Thoracic aorta (tissue), 2 donors: ENCODE data around the gene KPNA6. TPM values are rescaled to one million over a fixed set of nuclear protein-coding genes. Genes with fewer than 3 reads are reported as not detected.

Source experiments
- ATAC-seq: fragments of 150-250 bp; one replicate; pipeline ENCODE4 v1.8.0; 2017; ENCODE audit warnings: low read depth; ENCODE audit not compliant: insufficient number of reproducible peaks, low FRiP score
- DNase-seq: peaks from one replicate; pipeline ENCODE4 v3.0.0-alpha.2; 2020; ENCODE audit warnings: low spot score
- H3K27ac ChIP-seq, 2 donors: fragments of 200-600 bp; sonication (generic); 1 replicate in 1 of 2; 2 replicates in 1 of 2; pipeline ENCODE4 v1.5.1; 2016; ENCODE audit warnings: mild to moderate bottlenecking in 2 of 2, moderate library complexity in 2 of 2
- H3K27me3 ChIP-seq: fragments of 200-600 bp; sonication (generic); replicated peaks from 2 replicates; pipeline ENCODE4 v1.6.0; 2016; ENCODE audit warnings: mild to moderate bottlenecking; ENCODE audit not compliant: insufficient read depth
- H3K36me3 ChIP-seq: fragments of 200-600 bp; sonication (generic); one replicate; pipeline ENCODE4 v1.5.1; 2016
- H3K4me1 ChIP-seq, 2 donors: fragments of 200-600 bp; sonication (generic); 1 replicate in 1 of 2; 2 replicates in 1 of 2; pipeline versions ENCODE4 v1.5.1 to v1.6.0; 2016; ENCODE audit warnings: low read depth in 2 of 2, mild to moderate bottlenecking in 1 of 2; ENCODE audit not compliant: control insufficient read depth in 1 of 2
- H3K4me3 ChIP-seq: fragments of 200-600 bp; sonication (generic); 2 replicates; pipeline ENCODE4 v1.5.1; 2016; ENCODE audit warnings: mild to moderate bottlenecking
- H3K9me3 ChIP-seq: fragments of 200-600 bp; sonication (generic); 2 replicates; pipeline ENCODE4 v1.5.1; 2016
- total RNA-seq, 2 donors: library from RNA; depleted of rRNA; stranded (reverse); fragments of >200 nt; gene quantifications; one replicate each; pipeline versions ENCODE4 v1.1.0 to v1.2.3, GENCODE V29; 2016
- TF ChIP-seq, protein P1 (sequence below): fragments of 200-600 bp; sonication (generic); IDR thresholded peaks from one replicate; pipeline ENCODE4 v1.5.1; 2019; ENCODE audit warnings: antibody characterized with exemption

KPNA6 gene
- total RNA-seq, 2 donors from 2014 or later: 30.6 to 53.3 TPM

DNA sequence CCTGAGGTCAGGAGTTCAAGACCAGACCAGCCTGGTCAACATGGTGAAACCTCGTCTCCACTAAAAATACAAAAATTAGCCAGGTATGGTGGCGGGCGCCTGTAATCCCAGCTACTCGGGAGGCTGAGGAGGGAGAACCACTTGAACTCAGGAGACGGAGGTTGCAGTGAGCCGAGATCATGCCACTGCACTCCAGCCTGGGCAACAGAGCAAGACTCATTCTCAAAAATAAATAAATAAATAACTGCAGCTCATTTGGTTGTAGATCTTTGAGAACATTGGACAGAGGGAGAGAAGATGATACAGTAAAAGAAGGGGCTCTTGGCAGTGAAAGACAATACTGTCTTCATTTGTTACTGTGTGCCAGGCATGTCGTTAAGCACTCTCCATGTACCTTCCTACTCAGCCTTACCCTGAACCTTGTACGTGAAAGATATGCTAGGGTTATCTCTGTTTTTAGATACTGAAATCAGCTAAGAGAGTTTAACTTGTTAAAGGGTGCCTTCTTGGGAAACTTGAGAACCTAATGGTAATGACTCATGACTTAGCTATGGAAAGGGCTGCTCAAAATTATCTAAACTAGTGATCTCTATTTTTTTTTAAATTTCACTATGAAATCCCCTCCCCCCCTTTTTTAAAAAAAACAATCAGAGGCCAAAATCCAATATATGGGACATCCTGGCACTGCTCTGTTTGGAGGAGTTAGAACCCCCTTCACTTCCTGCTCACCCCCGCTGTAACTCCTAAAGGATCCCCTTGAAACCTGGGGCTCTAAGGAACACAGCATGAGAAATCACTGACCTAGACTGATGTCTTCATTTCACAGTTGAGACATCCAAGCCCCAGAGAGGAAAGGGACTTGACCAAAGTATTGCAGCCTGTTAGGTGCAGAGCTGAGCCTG, 6.8 kb upstream of the KPNA6 start:
- H3K27ac ChIP-seq: no peak overlapping the region
- peaks cover 25% of the 10 kb centered on the region for H3K36me3 ChIP-seq
- H3K27me3 ChIP-seq: no peaks in the 10 kb centered on the region
- no peak for DNase-seq
- H3K4me1 ChIP-seq: no peaks in the 10 kb centered on the region
- TF ChIP-seq, protein P1, sequence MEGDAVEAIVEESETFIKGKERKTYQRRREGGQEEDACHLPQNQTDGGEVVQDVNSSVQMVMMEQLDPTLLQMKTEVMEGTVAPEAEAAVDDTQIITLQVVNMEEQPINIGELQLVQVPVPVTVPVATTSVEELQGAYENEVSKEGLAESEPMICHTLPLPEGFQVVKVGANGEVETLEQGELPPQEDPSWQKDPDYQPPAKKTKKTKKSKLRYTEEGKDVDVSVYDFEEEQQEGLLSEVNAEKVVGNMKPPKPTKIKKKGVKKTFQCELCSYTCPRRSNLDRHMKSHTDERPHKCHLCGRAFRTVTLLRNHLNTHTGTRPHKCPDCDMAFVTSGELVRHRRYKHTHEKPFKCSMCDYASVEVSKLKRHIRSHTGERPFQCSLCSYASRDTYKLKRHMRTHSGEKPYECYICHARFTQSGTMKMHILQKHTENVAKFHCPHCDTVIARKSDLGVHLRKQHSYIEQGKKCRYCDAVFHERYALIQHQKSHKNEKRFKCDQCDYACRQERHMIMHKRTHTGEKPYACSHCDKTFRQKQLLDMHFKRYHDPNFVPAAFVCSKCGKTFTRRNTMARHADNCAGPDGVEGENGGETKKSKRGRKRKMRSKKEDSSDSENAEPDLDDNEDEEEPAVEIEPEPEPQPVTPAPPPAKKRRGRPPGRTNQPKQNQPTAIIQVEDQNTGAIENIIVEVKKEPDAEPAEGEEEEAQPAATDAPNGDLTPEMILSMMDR: no peak
- no peak for ATAC-seq
- H3K9me3 ChIP-seq: no peaks in the 10 kb centered on the region
- H3K4me3 ChIP-seq: no peak overlapping the region

DNA sequence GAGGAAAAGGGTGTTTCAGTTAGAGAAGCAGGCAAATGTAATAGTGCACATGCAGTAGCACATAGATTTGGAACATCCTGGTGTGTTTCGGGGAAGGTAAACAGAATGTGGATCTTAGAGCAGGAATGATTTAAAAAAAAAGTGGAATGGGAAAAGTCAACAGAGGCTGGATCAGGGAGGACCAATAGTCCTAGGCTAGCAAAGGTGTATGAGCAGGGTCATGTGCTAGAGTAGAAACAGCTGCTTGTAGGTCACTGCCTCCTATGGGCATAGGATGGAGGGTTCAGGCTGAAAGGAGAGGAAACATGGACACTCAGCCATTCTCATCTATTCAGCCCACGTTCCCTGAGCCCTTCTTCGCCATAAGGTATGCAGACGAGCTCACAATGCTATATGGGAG, 3.7 kb upstream of the KPNA6 start:
- H3K9me3 ChIP-seq: no peaks in the 10 kb centered on the region
- H3K27me3 ChIP-seq: no peaks in the 10 kb centered on the region
- peaks cover 0 to 9% of the 10 kb centered on the region in 2 donors for H3K4me1 ChIP-seq
- H3K4me3 ChIP-seq: no peak overlapping the region
- ATAC-seq (no peak), DNase-seq (no peak)
- TF ChIP-seq, protein P1: no peak
- H3K36me3 ChIP-seq: peaks cover 8% of the 10 kb centered on the region
- no peak overlapping the region for H3K27ac ChIP-seq

DNA sequence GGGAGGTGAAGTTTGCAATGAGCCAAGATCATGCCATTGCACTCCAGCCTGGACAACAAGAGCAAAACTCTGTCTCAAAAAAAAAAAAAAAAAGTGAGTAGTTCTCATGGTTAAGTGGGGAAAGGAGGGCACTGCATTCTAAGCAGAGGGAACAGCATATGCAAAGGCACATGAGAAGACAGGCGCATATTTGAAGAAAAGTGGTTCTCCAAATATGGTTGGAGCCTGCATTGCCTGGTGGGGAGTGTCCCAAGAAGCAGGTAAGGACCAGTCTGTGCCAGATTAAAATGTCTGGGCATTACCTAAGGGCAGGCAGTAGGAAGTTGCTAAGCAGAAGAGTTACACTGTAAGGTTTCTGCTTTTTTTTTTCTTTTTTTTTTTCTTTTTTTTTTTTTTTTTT, 2.5 kb upstream of the KPNA6 start:
- ATAC-seq (no peak), DNase-seq (no peak)
- peaks cover 7 to 21% of the 10 kb centered on the region in 2 donors for H3K4me1 ChIP-seq
- H3K4me3 ChIP-seq: no peak overlapping the region
- no peaks in the 10 kb centered on the region for H3K9me3 ChIP-seq
- H3K27ac ChIP-seq: no peak overlapping the region
- H3K36me3 ChIP-seq: peaks cover 3% of the 10 kb centered on the region
- TF ChIP-seq, protein P1: no peak
- H3K27me3 ChIP-seq: no peaks in the 10 kb centered on the region

DNA sequence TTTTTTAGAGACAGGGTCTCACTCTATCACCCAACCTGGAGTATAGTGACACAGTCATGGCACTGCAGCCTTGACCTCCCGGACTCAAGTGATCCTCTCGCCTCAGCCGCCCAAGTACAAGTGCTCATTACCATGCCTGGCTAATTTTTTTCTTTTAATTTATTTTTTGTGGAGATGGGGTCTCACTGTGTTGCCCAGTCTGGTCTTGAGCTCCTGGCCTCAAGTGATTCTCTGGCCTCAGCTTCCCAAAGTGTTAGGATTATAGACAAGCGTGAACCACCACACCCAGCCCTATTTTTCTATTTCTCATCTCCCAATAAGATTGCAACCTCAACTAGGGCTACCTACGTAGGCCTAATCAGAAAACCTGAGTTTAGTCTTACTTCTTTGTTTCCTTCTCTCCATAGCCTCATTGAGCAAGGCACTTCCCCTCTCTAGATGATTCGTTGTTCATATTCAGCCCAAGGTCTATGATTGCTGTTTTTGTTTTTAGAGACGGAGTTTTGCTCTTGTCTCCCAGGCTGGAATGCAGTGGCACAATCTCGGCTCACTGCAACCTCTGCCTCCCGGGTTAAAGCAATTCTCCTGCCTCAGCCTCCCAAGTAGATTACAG, 1.1 kb upstream of the KPNA6 start:
- no peaks in the 10 kb centered on the region for H3K27me3 ChIP-seq
- TF ChIP-seq, protein P1: no peak
- DNase-seq (no peak), ATAC-seq (no peak)
- no peaks in the 10 kb centered on the region for H3K36me3 ChIP-seq
- peaks cover 12 to 35% of the 10 kb centered on the region in 2 donors for H3K4me1 ChIP-seq
- H3K9me3 ChIP-seq: no peaks in the 10 kb centered on the region
- no peak overlapping the region for H3K27ac ChIP-seq
- H3K4me3 ChIP-seq: peak overlapping the region; percentile 91

DNA sequence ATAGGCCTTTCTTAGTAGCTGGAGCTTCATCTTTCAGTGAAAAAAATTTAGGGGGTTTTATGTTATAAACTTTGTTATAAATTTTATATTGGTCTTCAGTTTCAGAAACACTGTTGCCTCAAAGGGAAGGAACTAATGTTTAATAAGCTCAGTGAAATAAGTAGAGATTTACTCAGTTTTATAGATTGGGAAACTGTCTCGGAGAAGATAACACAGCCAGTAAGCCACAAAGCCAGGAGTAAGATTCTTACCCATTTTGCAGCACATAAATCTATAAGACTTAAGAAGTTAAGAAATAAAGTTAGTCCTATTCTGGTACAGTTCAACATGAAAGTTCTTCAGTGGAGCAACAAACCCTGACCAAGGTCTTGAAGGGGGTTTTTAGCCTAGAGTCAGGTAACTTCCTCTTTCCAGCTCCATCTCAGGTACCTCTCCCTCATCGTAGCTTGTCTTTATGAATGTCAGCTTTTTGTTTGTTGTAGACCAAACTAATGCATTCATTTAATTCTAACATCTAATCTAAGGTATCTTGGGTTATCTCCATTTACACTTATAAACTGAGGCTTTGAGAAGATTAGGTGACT, 3.3 kb downstream of the KPNA6 start:
- DNase-seq: no peak
- H3K4me1 ChIP-seq: peaks cover 12 to 60% of the 10 kb centered on the region in 2 donors
- H3K27me3 ChIP-seq: no peaks in the 10 kb centered on the region
- no peaks in the 10 kb centered on the region for H3K36me3 ChIP-seq
- H3K27ac ChIP-seq: no peak overlapping the region
- H3K4me3 ChIP-seq: no peak overlapping the region
- TF ChIP-seq, protein P1: no peak
- ATAC-seq: no peak
- no peaks in the 10 kb centered on the region for H3K9me3 ChIP-seq
